ENCODE data around the gene FRMD4A. TPM values are rescaled to one million over a fixed set of nuclear protein-coding genes. Genes with fewer than 3 reads are reported as not detected.

FRMD4A gene
- total RNA-seq, 6 donors from 2014 or later: 22.3 to 114 (median 52.3) TPM

GRCh38 chr10:14123139-14123538 lies 207.6 kb downstream of the FRMD4A start:
- H3K9me3 ChIP-seq: no peaks in the 10 kb centered on the region
- DNase-seq (no peak), ATAC-seq (ENCODE audit: low FRiP score in 2 of 2) (no peak)
- no peak overlapping the region for H3K4me3 ChIP-seq
- no peak overlapping the region for H3K27ac ChIP-seq
- H3K36me3 ChIP-seq: no peaks in the 10 kb centered on the region
- WGBS, 2 donors: 69 to 85% methylated on average over 5 of the region's 5 CpGs
- no peaks in the 10 kb centered on the region for H3K27me3 ChIP-seq
- TF ChIP-seq CTCF (IDR thresholded peaks at IDR 0.05): no peak
- no peak for TF ChIP-seq POLR2AphosphoS5 (IDR thresholded peaks at IDR 0.05)
- TF ChIP-seq POLR2A (IDR thresholded peaks at IDR 0.05): no peak
- no peak for TF ChIP-seq EP300 (IDR thresholded peaks at IDR 0.05)
- no peaks in the 10 kb centered on the region for H3K4me1 ChIP-seq

GRCh38 chr10:14120812-14121211 lies 209.9 kb downstream of the FRMD4A start:
- Histone ChIP-seq H3K36me3 (no peaks in the 10 kb centered on the region), H3K27me3 (no peaks in the 10 kb centered on the region), H3K4me3 (no peak overlapping the region), H3K4me1 (no peaks in the 10 kb centered on the region), H3K9me3 (no peaks in the 10 kb centered on the region), H3K27ac (no peak overlapping the region)
- TF ChIP-seq EP300 (IDR thresholded peaks at IDR 0.05): no peak
- TF ChIP-seq POLR2A (IDR thresholded peaks at IDR 0.05): no peak
- TF ChIP-seq CTCF (IDR thresholded peaks at IDR 0.05): no peak
- no peak for TF ChIP-seq POLR2AphosphoS5 (IDR thresholded peaks at IDR 0.05)
- ATAC-seq (ENCODE audit: low FRiP score in 2 of 2) (no peak), DNase-seq (no peak)
- WGBS, 2 donors: 77 to 100% methylated on average over 1 to 2 of the region's 2 CpGs

GRCh38 chr10:14118953-14119352 lies 211.8 kb downstream of the FRMD4A start:
- no peaks in the 10 kb centered on the region for H3K4me1 ChIP-seq
- TF ChIP-seq EP300 (IDR thresholded peaks at IDR 0.05): no peak
- peak in 1 of 2 donors; percentile 9 for TF ChIP-seq POLR2AphosphoS5 (IDR thresholded peaks at IDR 0.05)
- H3K4me3 ChIP-seq: no peak overlapping the region
- no peak overlapping the region for H3K27ac ChIP-seq
- no peaks in the 10 kb centered on the region for H3K36me3 ChIP-seq
- 80 to 88% methylated on average over 4 of the region's 4 CpGs for WGBS, 2 donors
- DNase-seq (peak in 1 of 2 donors; percentile 51), ATAC-seq (ENCODE audit: low FRiP score in 2 of 2) (no peak)
- H3K9me3 ChIP-seq: no peaks in the 10 kb centered on the region
- H3K27me3 ChIP-seq: no peaks in the 10 kb centered on the region

GRCh38 chr10:14116837-14117236 lies 213.9 kb downstream of the FRMD4A start:
- TF ChIP-seq POLR2A (IDR thresholded peaks at IDR 0.05) (no peak), POLR2AphosphoS5 (IDR thresholded peaks at IDR 0.05) (no peak), CTCF (IDR thresholded peaks at IDR 0.05) (no peak), EP300 (IDR thresholded peaks at IDR 0.05) (no peak)
- Histone ChIP-seq H3K36me3 (no peaks in the 10 kb centered on the region), H3K4me1 (no peaks in the 10 kb centered on the region), H3K9me3 (no peaks in the 10 kb centered on the region), H3K27ac (no peak overlapping the region), H3K4me3 (no peak overlapping the region), H3K27me3 (no peaks in the 10 kb centered on the region)
- DNase-seq (no peak), ATAC-seq (ENCODE audit: low FRiP score in 2 of 2) (no peak)

GRCh38 chr10:14116021-14116420 lies 214.7 kb downstream of the FRMD4A start:
- Histone ChIP-seq H3K27ac (no peak overlapping the region), H3K4me1 (no peaks in the 10 kb centered on the region), H3K9me3 (no peaks in the 10 kb centered on the region), H3K4me3 (no peak overlapping the region), H3K36me3 (no peaks in the 10 kb centered on the region), H3K27me3 (no peaks in the 10 kb centered on the region)
- ATAC-seq (ENCODE audit: low FRiP score in 2 of 2) (no peak), DNase-seq (no peak)
- no peak for TF ChIP-seq EP300 (IDR thresholded peaks at IDR 0.05)
- TF ChIP-seq CTCF (IDR thresholded peaks at IDR 0.05): no peak
- TF ChIP-seq POLR2AphosphoS5 (IDR thresholded peaks at IDR 0.05): no peak
- TF ChIP-seq POLR2A (IDR thresholded peaks at IDR 0.05): no peak
- WGBS, 2 donors: 89 to 91% methylated on average over 8 of the region's 8 CpGs

Data from upper lobe of left lung (tissue), 6 donors.